Ammon's horn (tissue), 1 donor: Measurements from ENCODE around the gene CHST11.
"Not testable (repeated sequence)": the region's sequence is repeated elsewhere in the genome, so short reads cannot be mapped to it uniquely, and the experiment has no call there.

Experiments
- DNase-seq: peaks from one replicate; pipeline ENCODE4 v3.0.0-alpha.2; 2016; ENCODE audit warnings: low spot score

Gene CHST11

GRCh38 chr12:104604070-104604994 lies 147.6 kb downstream of the CHST11 start:
- peak; percentile 75 for DNase-seq

GRCh38 chr12:104604995-104605675 lies 148.4 kb downstream of the CHST11 start:
- no peak for DNase-seq

GRCh38 chr12:104605685-104606084 lies 148.9 kb downstream of the CHST11 start:
- DNase-seq, result peak; percentile 65

GRCh38 chr12:104608998-104609397 lies 152.2 kb downstream of the CHST11 start:
- DNase-seq, result no peak

- no peak for DNase-seq
Observed at GRCh38 chr12:104609445-104609844, 152.7 kb downstream of the CHST11 start.

GRCh38 chr12:104610513-104611235 lies 153.9 kb downstream of the CHST11 start:
- no peak for DNase-seq

- no peak for DNase-seq
Observed at GRCh38 chr12:104611671-104612070, 154.9 kb downstream of the CHST11 start.

- not testable (repeated sequence) for DNase-seq
Observed at GRCh38 chr12:104613372-104613771, 156.6 kb downstream of the CHST11 start.

- no peak for DNase-seq
Observed at GRCh38 chr12:104615048-104615561, 158.4 kb downstream of the CHST11 start.

- DNase-seq, result no peak
Observed at GRCh38 chr12:104618691-104619090, 161.9 kb downstream of the CHST11 start.

- DNase-seq, result no peak
Observed at GRCh38 chr12:104619305-104619704, 162.6 kb downstream of the CHST11 start.

- no peak for DNase-seq
Observed at GRCh38 chr12:104620837-104621531, 164.2 kb downstream of the CHST11 start.

- DNase-seq, result no peak
Observed at GRCh38 chr12:104622928-104623327, 166.2 kb downstream of the CHST11 start.

- DNase-seq, result no peak
Observed at GRCh38 chr12:104623883-104624282, 167.1 kb downstream of the CHST11 start.

- no peak for DNase-seq
Observed at GRCh38 chr12:104624529-104624928, 167.8 kb downstream of the CHST11 start.

- no peak for DNase-seq
Observed at GRCh38 chr12:104626069-104626837, 169.5 kb downstream of the CHST11 start.

- DNase-seq, result no peak
Observed at GRCh38 chr12:104627231-104627989, 170.7 kb downstream of the CHST11 start.

GRCh38 chr12:104627990-104628830 lies 171.5 kb downstream of the CHST11 start:
- no peak for DNase-seq

- no peak for DNase-seq
Observed at GRCh38 chr12:104628831-104629135, 172.0 kb downstream of the CHST11 start.
